Measurements from ENCODE around the gene LCT. TPM values are rescaled to one million over a fixed set of nuclear protein-coding genes. Genes with fewer than 3 reads are reported as not detected.

The LCT gene
- total and polyA plus RNA-seq, 2 experiments from 2014 or later: not detected

- H3K9me2 ChIP-seq (ENCODE audit: insufficient read depth): no peaks in the 10 kb centered on the region
- H3K27me3 Mint-ChIP-seq (ENCODE audit: insufficient read depth, low read depth, poor library complexity): peaks cover 3% of the 10 kb centered on the region
- H3K9me3 Mint-ChIP-seq: no peaks in the 10 kb centered on the region
- H3F3A ChIP-seq (replicated peaks; ENCODE audit: low read depth): peaks cover 9% of the 10 kb centered on the region
- no peak for DNase-seq (ENCODE audit: low spot score)
- H3K27ac Mint-ChIP-seq: no peak overlapping the region
- peaks cover 27% of the 10 kb centered on the region for H3K36me3 Mint-ChIP-seq (ENCODE audit: low read depth)
- H4K20me1 ChIP-seq (replicated peaks; ENCODE audit: insufficient read depth): no peaks in the 10 kb centered on the region
- TF ChIP-seq EZH2 (IDR thresholded peaks at IDR 0.05; ENCODE audit: low read depth, unreplicated experiment) (no peak), ZNF114 (CRISPR knock-in tag; IDR thresholded peaks at IDR 0.05) (no peak), JUNB (IDR thresholded peaks at IDR 0.05; ENCODE audit: unreplicated experiment) (no peak), EZH2phosphoT487 (IDR thresholded peaks at IDR 0.05; ENCODE audit: unreplicated experiment) (no peak), POLR2AphosphoS5 (IDR thresholded peaks at IDR 0.05; ENCODE audit: low read depth) (no peak), NANOG (IDR thresholded peaks at IDR 0.05; ENCODE audit: borderline replicate concordance) (no peak), CTCF (conservative IDR thresholded peaks at IDR 0.05; ENCODE audit: low read depth in 2 of 2) (no peak), ZNF331 (CRISPR knock-in tag; IDR thresholded peaks at IDR 0.05; ENCODE audit: low read depth) (no peak)
- TF ChIP-seq, protein P1, sequence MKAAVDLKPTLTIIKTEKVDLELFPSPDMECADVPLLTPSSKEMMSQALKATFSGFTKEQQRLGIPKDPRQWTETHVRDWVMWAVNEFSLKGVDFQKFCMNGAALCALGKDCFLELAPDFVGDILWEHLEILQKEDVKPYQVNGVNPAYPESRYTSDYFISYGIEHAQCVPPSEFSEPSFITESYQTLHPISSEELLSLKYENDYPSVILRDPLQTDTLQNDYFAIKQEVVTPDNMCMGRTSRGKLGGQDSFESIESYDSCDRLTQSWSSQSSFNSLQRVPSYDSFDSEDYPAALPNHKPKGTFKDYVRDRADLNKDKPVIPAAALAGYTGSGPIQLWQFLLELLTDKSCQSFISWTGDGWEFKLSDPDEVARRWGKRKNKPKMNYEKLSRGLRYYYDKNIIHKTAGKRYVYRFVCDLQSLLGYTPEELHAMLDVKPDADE (IDR thresholded peaks at IDR 0.05): no peak
- TF ChIP-seq, protein P2, sequence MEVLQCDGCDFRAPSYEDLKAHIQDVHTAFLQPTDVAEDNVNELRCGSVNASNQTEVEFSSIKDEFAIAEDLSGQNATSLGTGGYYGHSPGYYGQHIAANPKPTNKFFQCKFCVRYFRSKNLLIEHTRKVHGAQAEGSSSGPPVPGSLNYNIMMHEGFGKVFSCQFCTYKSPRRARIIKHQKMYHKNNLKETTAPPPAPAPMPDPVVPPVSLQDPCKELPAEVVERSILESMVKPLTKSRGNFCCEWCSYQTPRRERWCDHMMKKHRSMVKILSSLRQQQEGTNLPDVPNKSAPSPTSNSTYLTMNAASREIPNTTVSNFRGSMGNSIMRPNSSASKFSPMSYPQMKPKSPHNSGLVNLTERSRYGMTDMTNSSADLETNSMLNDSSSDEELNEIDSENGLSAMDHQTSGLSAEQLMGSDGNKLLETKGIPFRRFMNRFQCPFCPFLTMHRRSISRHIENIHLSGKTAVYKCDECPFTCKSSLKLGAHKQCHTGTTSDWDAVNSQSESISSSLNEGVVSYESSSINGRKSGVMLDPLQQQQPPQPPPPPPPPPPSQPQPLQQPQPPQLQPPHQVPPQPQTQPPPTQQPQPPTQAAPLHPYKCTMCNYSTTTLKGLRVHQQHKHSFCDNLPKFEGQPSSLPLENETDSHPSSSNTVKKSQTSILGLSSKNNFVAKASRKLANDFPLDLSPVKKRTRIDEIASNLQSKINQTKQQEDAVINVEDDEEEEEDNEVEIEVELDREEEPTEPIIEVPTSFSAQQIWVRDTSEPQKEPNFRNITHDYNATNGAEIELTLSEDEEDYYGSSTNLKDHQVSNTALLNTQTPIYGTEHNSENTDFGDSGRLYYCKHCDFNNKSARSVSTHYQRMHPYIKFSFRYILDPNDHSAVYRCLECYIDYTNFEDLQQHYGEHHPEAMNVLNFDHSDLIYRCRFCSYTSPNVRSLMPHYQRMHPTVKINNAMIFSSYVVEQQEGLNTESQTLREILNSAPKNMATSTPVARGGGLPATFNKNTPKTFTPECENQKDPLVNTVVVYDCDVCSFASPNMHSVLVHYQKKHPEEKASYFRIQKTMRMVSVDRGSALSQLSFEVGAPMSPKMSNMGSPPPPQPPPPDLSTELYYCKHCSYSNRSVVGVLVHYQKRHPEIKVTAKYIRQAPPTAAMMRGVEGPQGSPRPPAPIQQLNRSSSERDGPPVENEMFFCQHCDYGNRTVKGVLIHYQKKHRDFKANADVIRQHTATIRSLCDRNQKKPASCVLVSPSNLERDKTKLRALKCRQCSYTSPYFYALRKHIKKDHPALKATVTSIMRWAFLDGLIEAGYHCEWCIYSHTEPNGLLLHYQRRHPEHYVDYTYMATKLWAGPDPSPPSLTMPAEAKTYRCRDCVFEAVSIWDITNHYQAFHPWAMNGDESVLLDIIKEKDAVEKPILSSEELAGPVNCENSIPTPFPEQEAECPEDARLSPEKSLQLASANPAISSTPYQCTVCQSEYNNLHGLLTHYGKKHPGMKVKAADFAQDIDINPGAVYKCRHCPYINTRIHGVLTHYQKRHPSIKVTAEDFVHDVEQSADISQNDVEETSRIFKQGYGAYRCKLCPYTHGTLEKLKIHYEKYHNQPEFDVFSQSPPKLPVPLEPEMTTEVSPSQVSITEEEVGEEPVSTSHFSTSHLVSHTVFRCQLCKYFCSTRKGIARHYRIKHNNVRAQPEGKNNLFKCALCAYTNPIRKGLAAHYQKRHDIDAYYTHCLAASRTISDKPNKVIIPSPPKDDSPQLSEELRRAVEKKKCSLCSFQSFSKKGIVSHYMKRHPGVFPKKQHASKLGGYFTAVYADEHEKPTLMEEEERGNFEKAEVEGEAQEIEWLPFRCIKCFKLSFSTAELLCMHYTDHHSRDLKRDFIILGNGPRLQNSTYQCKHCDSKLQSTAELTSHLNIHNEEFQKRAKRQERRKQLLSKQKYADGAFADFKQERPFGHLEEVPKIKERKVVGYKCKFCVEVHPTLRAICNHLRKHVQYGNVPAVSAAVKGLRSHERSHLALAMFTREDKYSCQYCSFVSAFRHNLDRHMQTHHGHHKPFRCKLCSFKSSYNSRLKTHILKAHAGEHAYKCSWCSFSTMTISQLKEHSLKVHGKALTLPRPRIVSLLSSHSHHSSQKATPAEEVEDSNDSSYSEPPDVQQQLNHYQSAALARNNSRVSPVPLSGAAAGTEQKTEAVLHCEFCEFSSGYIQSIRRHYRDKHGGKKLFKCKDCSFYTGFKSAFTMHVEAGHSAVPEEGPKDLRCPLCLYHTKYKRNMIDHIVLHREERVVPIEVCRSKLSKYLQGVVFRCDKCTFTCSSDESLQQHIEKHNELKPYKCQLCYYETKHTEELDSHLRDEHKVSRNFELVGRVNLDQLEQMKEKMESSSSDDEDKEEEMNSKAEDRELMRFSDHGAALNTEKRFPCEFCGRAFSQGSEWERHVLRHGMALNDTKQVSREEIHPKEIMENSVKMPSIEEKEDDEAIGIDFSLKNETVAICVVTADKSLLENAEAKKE (CRISPR knock-in tag; IDR thresholded peaks at IDR 0.05): no peak
- TF ChIP-seq, protein P3, sequence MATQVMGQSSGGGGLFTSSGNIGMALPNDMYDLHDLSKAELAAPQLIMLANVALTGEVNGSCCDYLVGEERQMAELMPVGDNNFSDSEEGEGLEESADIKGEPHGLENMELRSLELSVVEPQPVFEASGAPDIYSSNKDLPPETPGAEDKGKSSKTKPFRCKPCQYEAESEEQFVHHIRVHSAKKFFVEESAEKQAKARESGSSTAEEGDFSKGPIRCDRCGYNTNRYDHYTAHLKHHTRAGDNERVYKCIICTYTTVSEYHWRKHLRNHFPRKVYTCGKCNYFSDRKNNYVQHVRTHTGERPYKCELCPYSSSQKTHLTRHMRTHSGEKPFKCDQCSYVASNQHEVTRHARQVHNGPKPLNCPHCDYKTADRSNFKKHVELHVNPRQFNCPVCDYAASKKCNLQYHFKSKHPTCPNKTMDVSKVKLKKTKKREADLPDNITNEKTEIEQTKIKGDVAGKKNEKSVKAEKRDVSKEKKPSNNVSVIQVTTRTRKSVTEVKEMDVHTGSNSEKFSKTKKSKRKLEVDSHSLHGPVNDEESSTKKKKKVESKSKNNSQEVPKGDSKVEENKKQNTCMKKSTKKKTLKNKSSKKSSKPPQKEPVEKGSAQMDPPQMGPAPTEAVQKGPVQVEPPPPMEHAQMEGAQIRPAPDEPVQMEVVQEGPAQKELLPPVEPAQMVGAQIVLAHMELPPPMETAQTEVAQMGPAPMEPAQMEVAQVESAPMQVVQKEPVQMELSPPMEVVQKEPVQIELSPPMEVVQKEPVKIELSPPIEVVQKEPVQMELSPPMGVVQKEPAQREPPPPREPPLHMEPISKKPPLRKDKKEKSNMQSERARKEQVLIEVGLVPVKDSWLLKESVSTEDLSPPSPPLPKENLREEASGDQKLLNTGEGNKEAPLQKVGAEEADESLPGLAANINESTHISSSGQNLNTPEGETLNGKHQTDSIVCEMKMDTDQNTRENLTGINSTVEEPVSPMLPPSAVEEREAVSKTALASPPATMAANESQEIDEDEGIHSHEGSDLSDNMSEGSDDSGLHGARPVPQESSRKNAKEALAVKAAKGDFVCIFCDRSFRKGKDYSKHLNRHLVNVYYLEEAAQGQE (IDR thresholded peaks at IDR 0.05; ENCODE audit: unreplicated experiment): no peak
- peaks cover 20% of the 10 kb centered on the region for H3K36me3 ChIP-seq (ENCODE audit: insufficient read depth)
- no peaks in the 10 kb centered on the region for H3K4me1 ChIP-seq (ENCODE audit: insufficient read depth)
- peak; percentile 35; the same call in 1 of the 3 replicates for ATAC-seq
- H3K4me2 ChIP-seq: no peak overlapping the region
- H3K4me3 Mint-ChIP-seq: no peak overlapping the region
- H3K4me1 Mint-ChIP-seq: peaks cover 2% of the 10 kb centered on the region; the same call in 1 of the 3 replicates
- H3K79me2 ChIP-seq (replicated peaks; ENCODE audit: insufficient read depth): no peaks in the 10 kb centered on the region
- H2AFZ ChIP-seq: no peak overlapping the region
- H3K4me3 ChIP-seq: no peak overlapping the region
- H3K27me3 ChIP-seq (ENCODE audit: insufficient read depth): no peaks in the 10 kb centered on the region
- no peak overlapping the region for H3K27ac ChIP-seq (ENCODE audit: low read depth)
These were observed 1.5 kb upstream of the LCT start for GRCh38 chr2:135838502-135838901.

Measured in GM23338 (cell line).